Activated CD4-positive, alpha-beta T cell treated with anti-CD3 and anti-CD28 coated beads for 1 hour (primary cell): ENCODE measurements around the gene OR4K5.
"Not testable (repeated sequence)": the region's sequence is repeated elsewhere in the genome, so short reads cannot be mapped to it uniquely, and the experiment has no call there.

Source experiments
- DNase-seq: peaks from one replicate; pipeline ENCODE4 v3.0.0-alpha.2; 2020

Gene OR4K5, protein sequence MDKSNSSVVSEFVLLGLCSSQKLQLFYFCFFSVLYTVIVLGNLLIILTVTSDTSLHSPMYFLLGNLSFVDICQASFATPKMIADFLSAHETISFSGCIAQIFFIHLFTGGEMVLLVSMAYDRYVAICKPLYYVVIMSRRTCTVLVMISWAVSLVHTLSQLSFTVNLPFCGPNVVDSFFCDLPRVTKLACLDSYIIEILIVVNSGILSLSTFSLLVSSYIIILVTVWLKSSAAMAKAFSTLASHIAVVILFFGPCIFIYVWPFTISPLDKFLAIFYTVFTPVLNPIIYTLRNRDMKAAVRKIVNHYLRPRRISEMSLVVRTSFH

GRCh38 chr14:19920021-19920657, at the start of gene OR4K5:
OR4K5 (plus strand) TSS chr14:19920607; CDS start chr14:19920607, 0 bp downstream.
- no peak for DNase-seq

GRCh38 chr14:19873178-19873577, 47.2 kb upstream of the OR4K5 start:
- no peak for DNase-seq

GRCh38 chr14:19874842-19875241, 45.6 kb upstream of the OR4K5 start, which contains the start of gene OR4K2:
OR4K2 (plus strand) TSS chr14:19875142; CDS start chr14:19876268, 1,126 bp downstream.
- DNase-seq = no peak

- no peak for DNase-seq
Observed at GRCh38 chr14:19878029-19878642, 42.3 kb upstream of the OR4K5 start.

DNA sequence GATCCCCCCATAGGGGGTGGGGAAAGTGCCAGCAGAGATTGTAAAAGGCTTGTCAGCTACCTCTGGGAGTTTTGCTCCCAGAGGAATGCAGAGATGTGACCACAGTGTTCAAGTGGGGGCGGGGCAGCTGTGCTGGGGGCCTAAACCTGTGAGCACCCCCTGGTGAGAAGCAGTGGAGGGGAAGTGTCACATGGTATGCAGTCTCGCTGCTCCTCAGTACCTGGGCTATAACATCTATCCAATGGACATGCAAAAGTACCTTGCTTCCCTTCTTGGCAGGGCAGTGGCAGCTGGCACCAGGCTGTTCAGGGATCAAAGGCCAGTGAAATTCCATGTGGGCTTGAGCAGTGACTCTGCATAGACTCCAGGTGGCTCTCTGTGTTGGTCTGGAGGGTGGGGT, 25.1 kb upstream of the OR4K5 start:
- no peak for DNase-seq

DNA sequence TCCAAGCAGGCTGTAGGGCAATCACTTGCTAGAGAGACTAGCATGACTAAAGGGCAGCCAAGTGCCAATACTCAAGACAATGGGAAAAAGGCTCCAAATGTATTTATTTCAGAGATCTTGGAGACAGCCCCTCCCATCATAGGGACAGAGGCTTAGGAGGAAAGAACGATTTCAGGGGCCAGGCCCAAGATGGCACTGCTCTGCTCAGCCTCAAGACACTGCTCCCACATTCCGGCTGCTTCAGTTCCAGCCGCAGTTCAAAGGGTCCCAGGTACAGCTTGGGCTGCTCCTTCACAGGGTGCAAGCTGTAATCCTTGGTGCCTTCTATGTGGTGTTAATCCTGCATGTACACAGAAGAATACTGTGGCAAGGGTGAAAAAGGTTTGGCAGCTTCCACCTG, 19.4 kb upstream of the OR4K5 start:
- DNase-seq = no peak

DNA sequence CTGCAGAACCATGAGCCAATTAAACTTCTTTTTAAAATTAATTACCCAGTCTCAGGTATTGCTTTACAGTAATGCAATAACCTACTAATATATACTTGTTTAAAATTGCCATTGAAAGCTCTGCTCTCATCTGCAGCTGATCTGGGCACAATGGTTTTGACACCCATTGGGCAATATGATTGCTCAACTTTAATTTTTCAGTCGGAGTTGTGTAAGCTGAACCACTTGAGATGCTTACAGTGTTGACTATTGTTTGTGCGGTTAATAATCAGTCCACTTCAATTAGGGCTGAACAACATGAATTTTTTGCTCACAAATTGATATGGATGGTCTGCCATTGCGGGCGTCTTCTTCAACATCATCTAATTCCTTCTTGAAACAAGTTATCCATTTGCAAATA, 18.0 kb upstream of the OR4K5 start:
- no peak for DNase-seq

DNA sequence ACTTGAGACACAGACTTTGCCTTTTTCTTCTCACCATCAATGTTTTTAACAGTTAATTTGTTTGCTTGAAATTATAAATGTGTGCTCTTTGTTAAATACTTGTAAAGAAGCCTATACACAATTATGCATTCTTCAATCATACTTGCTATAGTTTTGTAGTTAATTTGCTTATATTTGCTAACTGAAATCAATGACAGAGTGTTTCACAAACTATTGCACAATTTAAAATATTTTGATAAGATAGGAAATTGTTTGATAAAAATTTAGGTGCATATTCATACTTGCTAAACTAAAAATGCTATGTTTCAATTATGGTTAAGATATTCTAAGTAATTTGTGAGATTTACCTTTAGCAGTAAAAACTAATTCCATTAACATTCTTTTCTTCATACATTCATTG, 13.7 kb upstream of the OR4K5 start:
- no peak for DNase-seq

GRCh38 chr14:19911114-19911513, 9.3 kb upstream of the OR4K5 start:
- no peak for DNase-seq

DNA sequence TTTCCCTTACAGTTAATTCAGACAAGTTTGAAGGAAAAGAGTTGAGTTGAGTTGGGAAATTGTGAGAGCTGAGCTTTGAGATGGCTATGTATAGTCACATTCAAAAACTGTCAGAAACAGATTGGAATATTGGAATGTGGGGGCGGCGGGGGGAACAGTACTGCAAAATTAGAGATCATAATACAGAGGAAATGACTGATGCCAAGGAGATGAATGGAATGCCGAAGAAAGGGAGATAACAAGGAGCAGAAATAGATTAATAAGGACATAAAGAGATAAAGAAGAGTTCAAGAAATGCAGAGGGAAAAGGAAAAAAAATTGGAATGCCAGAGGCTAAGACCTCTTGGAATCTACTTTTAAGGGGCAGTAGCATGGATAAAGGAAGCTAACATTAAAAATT, 3.2 kb upstream of the OR4K5 start:
- DNase-seq = no peak

DNA sequence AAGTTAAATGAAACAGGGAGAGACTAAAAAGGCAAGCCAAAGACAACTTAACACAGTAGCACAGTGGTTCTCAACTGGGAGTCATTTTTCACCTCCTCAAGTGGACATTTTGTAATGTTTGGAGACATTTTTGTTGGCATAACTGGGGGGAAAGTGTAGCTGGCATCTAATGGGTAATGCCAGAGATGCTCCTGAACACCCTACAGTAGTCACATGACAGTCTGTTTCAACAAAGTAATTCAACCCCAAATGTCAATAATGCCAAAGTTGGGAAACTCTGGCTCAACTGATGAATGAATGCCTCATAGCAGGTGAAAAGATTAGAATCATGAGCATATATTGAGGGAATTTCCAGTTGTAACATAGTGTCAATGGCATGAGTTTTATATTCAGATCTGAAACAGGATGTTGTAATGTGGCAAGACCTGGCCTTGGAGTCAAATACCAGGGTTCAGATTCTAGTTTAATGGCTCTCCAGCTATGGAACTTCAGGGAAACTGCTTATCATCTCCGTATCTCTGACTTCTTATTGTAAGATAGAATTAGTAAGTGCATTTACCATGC, 2.4 kb upstream of the OR4K5 start:
- DNase-seq = no peak

GRCh38 chr14:19918553-19919264, 1.7 kb upstream of the OR4K5 start:
- DNase-seq = no peak

- no peak for DNase-seq
Observed at GRCh38 chr14:19930617-19931016, 10.2 kb downstream of the OR4K5 start, which contains the start of gene OR4K1. OR4K1 (plus strand) TSS chr14:19930917; CDS start chr14:19935667, 4,750 bp downstream.

DNA sequence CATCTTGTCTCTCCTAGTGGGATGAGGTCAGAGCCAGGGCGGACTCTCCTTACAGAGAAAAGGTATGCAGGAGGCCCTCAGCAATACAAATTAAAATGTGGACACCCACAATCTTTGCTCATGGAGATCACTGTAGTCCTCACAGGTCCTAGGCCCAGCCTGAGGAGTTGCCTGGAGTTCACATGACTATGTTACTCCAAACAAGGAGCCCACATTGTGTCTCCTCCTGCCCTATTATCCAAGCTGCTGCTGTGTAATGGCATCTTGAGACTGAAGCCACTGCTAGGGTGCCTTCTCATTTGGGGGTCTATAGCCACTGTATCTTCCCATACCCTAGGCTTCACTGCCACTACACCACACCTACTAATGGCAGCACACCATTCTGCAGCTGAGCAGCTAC, 21.3 kb downstream of the OR4K5 start:
- DNase-seq = no peak

GRCh38 chr14:19947413-19948090, 27.1 kb downstream of the OR4K5 start:
- DNase-seq = no peak

DNA sequence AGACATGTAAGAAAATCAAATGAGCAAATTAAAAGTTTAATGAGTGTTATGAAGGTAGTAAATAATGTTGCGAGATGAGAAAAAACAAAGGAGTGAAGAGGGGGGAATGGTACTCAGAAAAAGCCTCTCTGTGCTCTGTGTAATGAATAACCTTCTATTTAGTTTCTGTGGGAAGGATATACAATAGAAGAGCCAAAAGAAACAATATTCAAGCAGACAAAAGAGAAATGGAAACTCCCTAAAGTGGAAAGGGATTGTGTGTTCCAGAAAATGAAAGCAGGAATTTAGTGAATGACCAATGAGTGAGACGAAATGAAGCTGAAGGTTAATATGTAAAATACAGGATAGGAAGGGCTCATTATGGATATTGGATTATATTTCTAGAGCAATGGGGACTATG, 28.8 kb downstream of the OR4K5 start:
- DNase-seq = no peak

GRCh38 chr14:19969735-19970134, 49.3 kb downstream of the OR4K5 start:
- not testable (repeated sequence) for DNase-seq
